Measurements from ENCODE around the gene NCKAP5L. TPM values are rescaled to one million over a fixed set of nuclear protein-coding genes. Genes with fewer than 3 reads are reported as not detected.
A peak's percentile ranks its signal among the peaks of the same experiment; 100 is the strongest.

NCKAP5L gene
- total and polyA plus RNA-seq, 9 of the 15 experiments (the other 6 are each of a cell fraction or from before 2014, with no cell fraction given) = 0.01 to 14.4 (median 3.7) TPM

DNA sequence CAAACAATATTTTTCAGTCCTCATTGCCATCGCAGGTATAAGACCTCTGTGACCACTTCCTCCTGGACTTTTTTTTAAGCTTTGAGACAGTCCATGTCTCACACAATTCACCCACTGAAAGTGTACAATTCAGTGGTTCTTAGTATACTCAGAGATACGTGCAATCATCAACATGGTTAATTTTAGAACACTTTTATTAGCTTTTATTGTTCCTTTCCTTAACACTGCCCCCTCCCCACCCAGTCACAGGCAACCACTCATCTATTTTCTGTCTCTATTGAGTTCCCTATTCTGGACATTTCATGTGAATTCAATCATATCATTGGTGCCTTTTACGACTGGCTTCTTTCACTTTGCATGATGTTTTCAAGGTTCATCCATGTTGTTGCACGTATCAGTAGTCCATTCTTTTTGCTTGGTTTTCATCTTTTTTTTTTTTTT lies 16.2 kb downstream of the NCKAP5L start:
- Histone ChIP-seq H3K4me3 (no peak overlapping the region), H3K9ac (ENCODE audit: insufficient read depth in 1 of 2, low read depth in 2 of 2, low read length in 2 of 2) (no peak overlapping the region), H4K20me1 (replicated peaks; ENCODE audit: control insufficient read depth, insufficient read depth, low read length) (no peaks in the 10 kb centered on the region), H3K27ac (ENCODE audit: extremely low read depth, low read depth, low read length) (no peak overlapping the region), H3K4me1 (replicated peaks in 1 of 2; ENCODE audit: control insufficient read depth in 2 of 2, insufficient read depth in 2 of 2, low read length in 2 of 2) (peaks cover 2 to 5% of the 10 kb centered on the region in 2 experiments; a peak in 2 of 5 replicates), H3K9me3 (replicated peaks; ENCODE audit: control insufficient read depth, insufficient read depth, low read depth, low read length) (no peaks in the 10 kb centered on the region), H3K9me1 (ENCODE audit: control insufficient read depth, insufficient read depth, low read length) (no peaks in the 10 kb centered on the region), H3K79me2 (ENCODE audit: control insufficient read depth, insufficient read depth, low read length) (no peaks in the 10 kb centered on the region), H3K27me3 (ENCODE audit: control insufficient read depth in 2 of 2, insufficient read depth in 2 of 2, low read length in 2 of 2) (no peaks in the 10 kb centered on the region), H2AFZ (ENCODE audit: low read depth, low read length) (no peak overlapping the region), H3K36me3 (ENCODE audit: control insufficient read depth, insufficient read depth, low read length) (peaks cover 2% of the 10 kb centered on the region; the same call in 2 of the 3 replicates), H3K4me2 (ENCODE audit: insufficient read depth, low read length) (no peak overlapping the region)
- BruUV-seq (replicated peaks) = no TSS peak
- WGBS (ENCODE audit: insufficient coverage, low coverage, missing lambda C conversion rate) = 44% methylated on average over 4 of the region's 4 CpGs
- POLR2A ChIA-PET = interaction anchor here (1.7 kb wide), 1 partner anchor 8 kb away, joined by 9 read pairs; no protein-coding TSS in a partner anchor
- FAIRE-seq (peak; percentile 55), ATAC-seq (no peak), DNase-seq (ENCODE audit: extremely low read depth in 1 of 4, low spot score in 3 of 4) (no peak)
- CTCF ChIA-PET (ENCODE audit: low intra/inter-chr PET ratio) = no interaction called here
- in situ Hi-C loops (cut with MboI) (no loop called here), intact Hi-C loops (cut with micrococcal nuclease) (no loop called here)
- no peak for TF ChIP-seq MBD2 (IDR thresholded peaks at IDR 0.05; ENCODE audit: borderline replicate concordance, low read depth)
- TF ChIP-seq ZNF431 (CRISPR knock-in tag; IDR thresholded peaks at IDR 0.05) = no peak
- TF ChIP-seq, protein P1, sequence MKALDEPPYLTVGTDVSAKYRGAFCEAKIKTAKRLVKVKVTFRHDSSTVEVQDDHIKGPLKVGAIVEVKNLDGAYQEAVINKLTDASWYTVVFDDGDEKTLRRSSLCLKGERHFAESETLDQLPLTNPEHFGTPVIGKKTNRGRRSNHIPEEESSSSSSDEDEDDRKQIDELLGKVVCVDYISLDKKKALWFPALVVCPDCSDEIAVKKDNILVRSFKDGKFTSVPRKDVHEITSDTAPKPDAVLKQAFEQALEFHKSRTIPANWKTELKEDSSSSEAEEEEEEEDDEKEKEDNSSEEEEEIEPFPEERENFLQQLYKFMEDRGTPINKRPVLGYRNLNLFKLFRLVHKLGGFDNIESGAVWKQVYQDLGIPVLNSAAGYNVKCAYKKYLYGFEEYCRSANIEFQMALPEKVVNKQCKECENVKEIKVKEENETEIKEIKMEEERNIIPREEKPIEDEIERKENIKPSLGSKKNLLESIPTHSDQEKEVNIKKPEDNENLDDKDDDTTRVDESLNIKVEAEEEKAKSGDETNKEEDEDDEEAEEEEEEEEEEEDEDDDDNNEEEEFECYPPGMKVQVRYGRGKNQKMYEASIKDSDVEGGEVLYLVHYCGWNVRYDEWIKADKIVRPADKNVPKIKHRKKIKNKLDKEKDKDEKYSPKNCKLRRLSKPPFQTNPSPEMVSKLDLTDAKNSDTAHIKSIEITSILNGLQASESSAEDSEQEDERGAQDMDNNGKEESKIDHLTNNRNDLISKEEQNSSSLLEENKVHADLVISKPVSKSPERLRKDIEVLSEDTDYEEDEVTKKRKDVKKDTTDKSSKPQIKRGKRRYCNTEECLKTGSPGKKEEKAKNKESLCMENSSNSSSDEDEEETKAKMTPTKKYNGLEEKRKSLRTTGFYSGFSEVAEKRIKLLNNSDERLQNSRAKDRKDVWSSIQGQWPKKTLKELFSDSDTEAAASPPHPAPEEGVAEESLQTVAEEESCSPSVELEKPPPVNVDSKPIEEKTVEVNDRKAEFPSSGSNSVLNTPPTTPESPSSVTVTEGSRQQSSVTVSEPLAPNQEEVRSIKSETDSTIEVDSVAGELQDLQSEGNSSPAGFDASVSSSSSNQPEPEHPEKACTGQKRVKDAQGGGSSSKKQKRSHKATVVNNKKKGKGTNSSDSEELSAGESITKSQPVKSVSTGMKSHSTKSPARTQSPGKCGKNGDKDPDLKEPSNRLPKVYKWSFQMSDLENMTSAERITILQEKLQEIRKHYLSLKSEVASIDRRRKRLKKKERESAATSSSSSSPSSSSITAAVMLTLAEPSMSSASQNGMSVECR (CRISPR knock-in tag; IDR thresholded peaks at IDR 0.05) = no peak
- TF ChIP-seq HMGN3 (IDR thresholded peaks at IDR 0.05; ENCODE audit: borderline replicate concordance, extremely low read depth, insufficient read length, low read depth, low read length) = no peak
- TF ChIP-seq ZNF445 (CRISPR knock-in tag; IDR thresholded peaks at IDR 0.05; ENCODE audit: low read depth) = no peak
- TF ChIP-seq ZNF699 (CRISPR knock-in tag; IDR thresholded peaks at IDR 0.05; ENCODE audit: insufficient replicate concordance) = no peak
- TF ChIP-seq SAFB (IDR thresholded peaks at IDR 0.05; ENCODE audit: borderline replicate concordance, low read depth, low read length) = no peak
- TF ChIP-seq FOSL1 (tag; conservative IDR thresholded peaks at IDR 0.05) = no peak
- TF ChIP-seq DIDO1 (tag; IDR thresholded peaks at IDR 0.05; ENCODE audit: low read depth) = no peak
- TF ChIP-seq RBFOX2 (IDR thresholded peaks at IDR 0.05; ENCODE audit: low read depth, low read length) = no peak

Data from K562 (cell line).